NCI-H2081 (cell line): Measurements from ENCODE around the gene ICE2.

Source experiments
- DNase-seq, 2 experiments: peaks; one replicate each; lab custom pipeline; 2025; lab: John Stamatoyannopoulos, UW

The ICE2 gene

GRCh38 chr15:60496853-60497252 lies 17.9 kb upstream of the ICE2 start:
- DNase-seq = no peak

- no peak for DNase-seq
These were observed 15.2 kb upstream of the ICE2 start for GRCh38 chr15:60494108-60494507.

GRCh38 chr15:60493166-60493565 lies 14.2 kb upstream of the ICE2 start:
- DNase-seq = no peak

- no peak for DNase-seq
These were observed 7.8 kb upstream of the ICE2 start for GRCh38 chr15:60486742-60487141.

- no peak for DNase-seq
These were observed 6.6 kb upstream of the ICE2 start for GRCh38 chr15:60485365-60486055.

- DNase-seq = no peak
These were observed 4.1 kb upstream of the ICE2 start for GRCh38 chr15:60483042-60483441.

GRCh38 chr15:60480888-60481287 lies 1.9 kb upstream of the ICE2 start:
- no peak for DNase-seq

- DNase-seq = no peak
These were observed 1.2 kb upstream of the ICE2 start for GRCh38 chr15:60480149-60480548.

GRCh38 chr15:60479361-60480110 lies 594 bp upstream of the ICE2 start:
- DNase-seq = peak in 1 of 2 experiments; percentile 20

GRCh38 chr15:60477916-60478565 lies 901 bp downstream of the ICE2 start:
- peak in 1 of 2 experiments; percentile 38 for DNase-seq

GRCh38 chr15:60477164-60477563 lies 1.8 kb downstream of the ICE2 start:
- no peak for DNase-seq

- DNase-seq = no peak
These were observed 2.2 kb downstream of the ICE2 start for GRCh38 chr15:60476713-60477112.

GRCh38 chr15:60473135-60473534 lies 5.8 kb downstream of the ICE2 start:
- no peak for DNase-seq

GRCh38 chr15:60471314-60471713 lies 7.6 kb downstream of the ICE2 start:
- DNase-seq = no peak

- DNase-seq = no peak
These were observed 8.9 kb downstream of the ICE2 start for GRCh38 chr15:60469893-60470641.

- no peak for DNase-seq
These were observed 13.9 kb downstream of the ICE2 start for GRCh38 chr15:60464836-60465630.

GRCh38 chr15:60462027-60462426 lies 16.9 kb downstream of the ICE2 start:
- DNase-seq = no peak

GRCh38 chr15:60460931-60461330 lies 18.0 kb downstream of the ICE2 start:
- no peak for DNase-seq

GRCh38 chr15:60458721-60459120 lies 20.2 kb downstream of the ICE2 start:
- DNase-seq = no peak

- DNase-seq = no peak
These were observed 21.0 kb downstream of the ICE2 start for GRCh38 chr15:60457985-60458384.

GRCh38 chr15:60454824-60455223 lies 24.1 kb downstream of the ICE2 start:
- DNase-seq = no peak
